Mammary epithelial cell (primary cell): ENCODE results near the gene GALNT18.

ENCODE experiments used
- CTCF ChIP-seq, 2 donors: IDR thresholded peaks in 1 of 2; conservative IDR thresholded peaks in 1 of 2; 2 replicates each; pipeline ENCODE4 v1.5.1; 2011 to 2012; ENCODE audit warnings: inconsistent platforms in 2 of 2, low read length in 2 of 2, mild to moderate bottlenecking in 2 of 2, control low read depth in 1 of 2, low read depth in 1 of 2; ENCODE audit not compliant: insufficient read depth in 1 of 2; ENCODE audit errors: extremely low read depth in 1 of 2
- EZH2 ChIP-seq: IDR thresholded peaks from 2 replicates; pipeline ENCODE4 v1.6.1; 2012; ENCODE audit warnings: low read length, inconsistent platforms, borderline replicate concordance

DNA sequence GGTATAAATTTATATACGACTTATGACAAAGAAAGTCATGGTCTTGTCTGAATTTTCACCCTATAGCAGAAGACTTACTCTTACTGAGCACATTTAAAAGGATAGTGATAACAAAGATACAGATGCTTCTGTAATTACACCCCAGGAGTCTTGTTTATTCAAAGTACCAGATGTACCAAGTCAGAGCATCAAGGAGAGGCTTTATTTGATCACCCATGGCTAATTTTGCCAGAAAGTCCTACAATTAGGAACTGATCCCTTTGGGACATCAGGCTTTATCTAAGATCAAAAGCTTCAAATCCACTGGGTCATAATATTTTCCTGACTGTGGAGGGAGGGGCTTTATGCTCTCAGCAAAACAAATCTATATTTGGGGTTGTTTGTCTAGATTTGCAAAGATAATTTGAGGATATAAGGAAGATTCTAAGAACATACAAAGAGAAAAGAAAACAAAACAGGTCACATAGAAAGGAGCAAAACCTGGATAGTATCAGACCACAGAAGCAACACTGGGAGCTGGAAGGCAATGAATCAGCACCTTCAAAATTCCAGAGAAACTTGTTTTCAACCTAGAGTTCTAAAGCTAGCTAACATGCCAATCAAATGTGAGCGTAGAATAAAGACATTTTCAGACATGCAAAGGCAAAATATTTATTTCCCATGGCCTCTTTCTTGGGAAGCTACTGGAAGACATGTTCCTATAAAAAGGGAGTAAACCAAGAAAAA is 143.9 kb downstream of the GALNT18 start:
- no peak for TF ChIP-seq CTCF (conservative IDR thresholded peaks at IDR 0.05 in 1 of 2, IDR thresholded peaks at IDR 0.05 in 1 of 2; ENCODE audit: extremely low read depth in 1 of 2, insufficient read depth in 1 of 2, low read depth in 1 of 2, low read length in 2 of 2)
- no peak for TF ChIP-seq EZH2
